HUES6 (cell line): ENCODE measurements around the gene DHX34.

Source experiments
- H3K27ac ChIP-seq: 2 replicates; pipeline ENCODE4 v1.7.0; 2013; ENCODE audit warnings: low read depth, mild to moderate bottlenecking, low read length, inconsistent platforms
- H3K27me3 ChIP-seq: 2 replicates; pipeline ENCODE4 v1.6.1; 2013; ENCODE audit warnings: low read length; ENCODE audit not compliant: control insufficient read depth, insufficient read depth
- H3K36me3 ChIP-seq: 2 replicates; pipeline ENCODE4 v1.6.1; 2013; ENCODE audit warnings: low read length; ENCODE audit not compliant: control insufficient read depth, insufficient read depth
- H3K4me1 ChIP-seq: 2 replicates; pipeline ENCODE4 v1.6.1; 2013; ENCODE audit warnings: low read length; ENCODE audit not compliant: control insufficient read depth, insufficient read depth
- H3K4me3 ChIP-seq: 2 replicates; pipeline ENCODE4 v1.5.1; 2013; ENCODE audit warnings: low read depth, low read length
- H3K9ac ChIP-seq: one replicate; pipeline ENCODE4 v1.6.1; 2013; ENCODE audit warnings: mild to moderate bottlenecking, low read length
- H3K9me3 ChIP-seq: 2 replicates; pipeline ENCODE4 v1.6.1; 2013; ENCODE audit warnings: low read depth, low read length; ENCODE audit not compliant: control insufficient read depth, insufficient read depth

DHX34 gene

GRCh38 chr19:47390533-47391488 lies 41.7 kb downstream of the DHX34 start:
- Histone ChIP-seq H3K4me1 (peaks cover 12% of the 10 kb centered on the region; the same call in 1 of the 2 replicates), H3K9me3 (peaks cover 4% of the 10 kb centered on the region; the same call in 1 of the 2 replicates), H3K27me3 (no peaks in the 10 kb centered on the region; the same call in 1 of the 2 replicates), H3K4me3 (no peak overlapping the region), H3K36me3 (peaks cover 8% of the 10 kb centered on the region; the same call in 1 of the 2 replicates), H3K9ac (peak overlapping the region; percentile 54), H3K27ac (peak overlapping the region; percentile 69; the same call in 1 of the 2 replicates)

- Histone ChIP-seq H3K36me3 (peaks cover 8% of the 10 kb centered on the region; the same call in 1 of the 2 replicates), H3K27ac (peak overlapping the region; percentile 75; the same call in 1 of the 2 replicates), H3K9ac (peak overlapping the region; percentile 97), H3K9me3 (peaks cover 4% of the 10 kb centered on the region; the same call in 1 of the 2 replicates), H3K4me1 (peaks cover 12% of the 10 kb centered on the region; the same call in 1 of the 2 replicates), H3K4me3 (no peak overlapping the region; the same call in 1 of the 2 replicates), H3K27me3 (no peaks in the 10 kb centered on the region; the same call in 1 of the 2 replicates)
Observed at GRCh38 chr19:47391510-47392223, 42.6 kb downstream of the DHX34 start.

- H3K27ac ChIP-seq, result peak overlapping the region; percentile 48
- H3K27me3 ChIP-seq, result no peaks in the 10 kb centered on the region; the same call in 1 of the 2 replicates
- peaks cover 13% of the 10 kb centered on the region; the same call in 1 of the 2 replicates for H3K36me3 ChIP-seq
- H3K4me1 ChIP-seq, result peaks cover 15% of the 10 kb centered on the region
- peak overlapping the region; percentile 24; the same call in 1 of the 2 replicates for H3K4me3 ChIP-seq
- H3K9ac ChIP-seq, result peak overlapping the region; percentile 80
- H3K9me3 ChIP-seq, result no peaks in the 10 kb centered on the region
Observed at GRCh38 chr19:47398707-47399597, 49.8 kb downstream of the DHX34 start.

- no peak overlapping the region for H3K27ac ChIP-seq
- H3K4me3 ChIP-seq, result no peak overlapping the region
- H3K4me1 ChIP-seq, result peaks cover 15% of the 10 kb centered on the region
- peaks cover 15% of the 10 kb centered on the region; the same call in 1 of the 2 replicates for H3K36me3 ChIP-seq
- no peaks in the 10 kb centered on the region for H3K9me3 ChIP-seq
- no peaks in the 10 kb centered on the region for H3K27me3 ChIP-seq
- no peak overlapping the region for H3K9ac ChIP-seq
Observed at GRCh38 chr19:47402504-47402903, 53.4 kb downstream of the DHX34 start.

- H3K27ac ChIP-seq, result no peak overlapping the region
- no peaks in the 10 kb centered on the region for H3K9me3 ChIP-seq
- H3K4me1 ChIP-seq, result peaks cover under 1% of the 10 kb centered on the region; the same call in 1 of the 2 replicates
- H3K4me3 ChIP-seq, result no peak overlapping the region
- no peaks in the 10 kb centered on the region for H3K27me3 ChIP-seq
- H3K36me3 ChIP-seq, result peaks cover 17% of the 10 kb centered on the region; the same call in 1 of the 2 replicates
- H3K9ac ChIP-seq, result no peak overlapping the region
Observed at GRCh38 chr19:47404334-47405196, 55.5 kb downstream of the DHX34 start.

GRCh38 chr19:47405197-47405550 lies 56.1 kb downstream of the DHX34 start:
- no peaks in the 10 kb centered on the region for H3K27me3 ChIP-seq
- H3K9me3 ChIP-seq, result no peaks in the 10 kb centered on the region
- no peak overlapping the region for H3K4me3 ChIP-seq
- H3K4me1 ChIP-seq, result no peaks in the 10 kb centered on the region
- no peak overlapping the region for H3K27ac ChIP-seq
- H3K36me3 ChIP-seq, result peaks cover 17% of the 10 kb centered on the region; the same call in 1 of the 2 replicates
- H3K9ac ChIP-seq, result no peak overlapping the region

GRCh38 chr19:47405854-47406417 lies 56.8 kb downstream of the DHX34 start:
- no peak overlapping the region for H3K4me3 ChIP-seq
- H3K27ac ChIP-seq, result no peak overlapping the region
- H3K9ac ChIP-seq, result no peak overlapping the region
- H3K4me1 ChIP-seq, result no peaks in the 10 kb centered on the region
- H3K36me3 ChIP-seq, result peaks cover 17% of the 10 kb centered on the region; the same call in 1 of the 2 replicates
- no peaks in the 10 kb centered on the region for H3K27me3 ChIP-seq
- H3K9me3 ChIP-seq, result no peaks in the 10 kb centered on the region

- peak overlapping the region; percentile 56 for H3K4me3 ChIP-seq
- no peaks in the 10 kb centered on the region for H3K27me3 ChIP-seq
- peaks cover 17% of the 10 kb centered on the region; the same call in 1 of the 2 replicates for H3K36me3 ChIP-seq
- H3K9ac ChIP-seq, result no peak overlapping the region
- no peak overlapping the region for H3K27ac ChIP-seq
- no peaks in the 10 kb centered on the region for H3K4me1 ChIP-seq
- H3K9me3 ChIP-seq, result no peaks in the 10 kb centered on the region
Observed at GRCh38 chr19:47406711-47407416, 57.7 kb downstream of the DHX34 start.

- Histone ChIP-seq H3K27me3 (no peaks in the 10 kb centered on the region), H3K27ac (no peak overlapping the region), H3K36me3 (peaks cover 17% of the 10 kb centered on the region; the same call in 1 of the 2 replicates), H3K9me3 (no peaks in the 10 kb centered on the region), H3K4me1 (no peaks in the 10 kb centered on the region), H3K9ac (no peak overlapping the region), H3K4me3 (peak overlapping the region; percentile 56)
Observed at GRCh38 chr19:47407417-47407774, 58.3 kb downstream of the DHX34 start.
